HEK293 (cell line): ENCODE measurements around the gene ERBB4.

Source experiments
- CTCF ChIA-PET: fragments of 350-600 bp; formaldehyde crosslinking; extraction: SDS; loops from one replicate; lab custom pipeline; 2021; ENCODE audit warnings: antibody characterized with exemption; lab: Yijun Ruan, JAX
- POLR2A ChIA-PET: fragments of 300-600 bp; formaldehyde crosslinking; extraction: SDS; loops from one replicate; lab custom pipeline; 2020; ENCODE audit warnings: antibody characterized with exemption, inconsistent platforms; lab: Yijun Ruan, JAX
- H3K27ac ChIP-seq: fragments of 200-500 bp; sonication (Bioruptor generic); 2 replicates; pipeline ENCODE4 v1.5.1; 2014; ENCODE audit warnings: low read depth, low read length, control low read depth, inconsistent platforms; ENCODE audit errors: extremely low read depth
- H3K36me3 ChIP-seq, 2 experiments: fragments of 200-500 bp in 1 of 2; sonication (Bioruptor generic) in 1 of 2; 1 replicate in 1 of 2; 2 replicates in 1 of 2; pipeline ENCODE4 v1.5.1; 2014 to 2017; ENCODE audit warnings: inconsistent platforms in 2 of 2, low read length in 2 of 2; ENCODE audit not compliant: control insufficient read depth in 2 of 2, insufficient read depth in 1 of 2
- H3K4me1 ChIP-seq: fragments of 200-500 bp; sonication (Bioruptor generic); 2 replicates; pipeline ENCODE4 v1.5.1; 2014; ENCODE audit warnings: mild to moderate bottlenecking, low read length, inconsistent platforms; ENCODE audit not compliant: control insufficient read depth, insufficient read depth
- H3K4me3 ChIP-seq: 2 replicates; pipeline ENCODE4 v1.5.1; 2011; ENCODE audit warnings: low read depth, mild to moderate bottlenecking, control low read depth, low read length, moderate library complexity
- H3K9me3 ChIP-seq: fragments of 200-500 bp; sonication (Bioruptor generic); 2 replicates; pipeline ENCODE4 v1.5.1; 2014; ENCODE audit warnings: low read depth, low read length, inconsistent platforms; ENCODE audit not compliant: control insufficient read depth, insufficient read depth
- ATF2 ChIP-seq: fragments of 450-650 bp; formaldehyde crosslinking; IDR thresholded peaks from 2 replicates; pipeline ENCODE4 v1.5.1; 2016; ENCODE audit warnings: missing biosample characterization, missing genetic modification characterization, low read depth
- HOXA7 ChIP-seq: sonication (generic); formaldehyde crosslinking; IDR thresholded peaks from 2 replicates; pipeline ENCODE4 v1.8.1; 2022; ENCODE audit warnings: missing genetic modification reagents, borderline replicate concordance
- KLF9 ChIP-seq: fragments of 450-650 bp; formaldehyde crosslinking; IDR thresholded peaks from 2 replicates; pipeline ENCODE4 v1.5.1; 2016; ENCODE audit warnings: missing biosample characterization, missing genetic modification characterization, low read depth
- PRDM2 ChIP-seq: fragments of 450-650 bp; formaldehyde crosslinking; IDR thresholded peaks from 2 replicates; pipeline ENCODE4 v1.5.1; 2016; ENCODE audit warnings: missing biosample characterization, missing genetic modification characterization, borderline replicate concordance
- REPIN1 ChIP-seq: fragments of 450-650 bp; formaldehyde crosslinking; IDR thresholded peaks from 2 replicates; pipeline ENCODE4 v1.5.1; 2017; ENCODE audit warnings: missing biosample characterization, missing genetic modification characterization, low read depth
- TCF7L2 ChIP-seq: IDR thresholded peaks from 2 replicates; pipeline ENCODE4 v1.6.1; 2011; ENCODE audit warnings: low read depth, mild to moderate bottlenecking, inconsistent platforms, low read length, moderate library complexity, borderline replicate concordance
- YY1 ChIP-seq: fragments of 450-650 bp; formaldehyde crosslinking; IDR thresholded peaks from 2 replicates; pipeline ENCODE4 v1.5.1; 2018; ENCODE audit warnings: missing biosample characterization, missing genetic modification characterization
- ZIC2 ChIP-seq: fragments of 450-650 bp; formaldehyde crosslinking; IDR thresholded peaks from 2 replicates; pipeline ENCODE4 v1.5.1; 2016; ENCODE audit warnings: missing biosample characterization, missing genetic modification characterization
- ZNF10 ChIP-seq: fragments of 450-650 bp; formaldehyde crosslinking; IDR thresholded peaks from 2 replicates; pipeline ENCODE4 v1.5.1; 2017; ENCODE audit warnings: missing biosample characterization, missing genetic modification characterization
- ZNF121 ChIP-seq: fragments of 450-650 bp; formaldehyde crosslinking; IDR thresholded peaks from 2 replicates; pipeline ENCODE4 v1.5.1; 2016; ENCODE audit warnings: missing biosample characterization, missing genetic modification characterization
- ZNF202 ChIP-seq: fragments of 450-650 bp; formaldehyde crosslinking; IDR thresholded peaks from 2 replicates; pipeline ENCODE4 v1.5.1; 2016; ENCODE audit warnings: missing biosample characterization, missing genetic modification characterization, borderline replicate concordance
- ZNF214 ChIP-seq: fragments of 450-650 bp; formaldehyde crosslinking; IDR thresholded peaks from 2 replicates; pipeline ENCODE4 v1.5.1; 2017; ENCODE audit warnings: missing biosample characterization, mild to moderate bottlenecking, missing genetic modification characterization, borderline replicate concordance
- ZNF223 ChIP-seq: fragments of 450-650 bp; formaldehyde crosslinking; IDR thresholded peaks from 2 replicates; pipeline ENCODE4 v1.5.1; 2016; ENCODE audit warnings: missing biosample characterization, missing genetic modification characterization
- ZNF248 ChIP-seq: fragments of 450-650 bp; formaldehyde crosslinking; IDR thresholded peaks from 2 replicates; pipeline ENCODE4 v1.5.1; 2017; ENCODE audit warnings: missing biosample characterization, missing genetic modification characterization
- ZNF274 ChIP-seq, 2 experiments: fragments of 200-500 bp in 1 of 2; fragments of 450-650 bp in 1 of 2; sonication (Bioruptor generic) in 1 of 2; formaldehyde crosslinking in 1 of 2; IDR thresholded peaks; 2 replicates each; pipeline versions ENCODE4 v1.5.1 to v1.6.1; 2014 to 2016; ENCODE audit warnings: borderline replicate concordance in 1 of 2, inconsistent platforms in 1 of 2, low read length in 1 of 2, missing biosample characterization in 1 of 2, missing genetic modification characterization in 1 of 2
- ZNF341 ChIP-seq: fragments of 450-650 bp; formaldehyde crosslinking; IDR thresholded peaks from 2 replicates; pipeline ENCODE4; 2016; ENCODE audit warnings: low read depth, missing biosample characterization, missing genetic modification characterization
- ZNF37A ChIP-seq: fragments of 450-650 bp; IDR thresholded peaks from 2 replicates; pipeline ENCODE4 v1.5.1; 2018; ENCODE audit warnings: missing biosample characterization, missing genetic modification characterization
- ZNF416 ChIP-seq: fragments of 450-650 bp; formaldehyde crosslinking; IDR thresholded peaks from 2 replicates; pipeline ENCODE4 v1.5.1; 2016; ENCODE audit warnings: missing biosample characterization, missing genetic modification characterization
- ZNF518A ChIP-seq: fragments of 450-650 bp; formaldehyde crosslinking; conservative IDR thresholded peaks from 2 replicates; pipeline ENCODE4 v1.5.1; 2016; ENCODE audit warnings: low read depth, missing biosample characterization, missing genetic modification characterization
- ZNF529 ChIP-seq: fragments of 450-650 bp; formaldehyde crosslinking; IDR thresholded peaks from 2 replicates; pipeline ENCODE4 v1.5.1; 2017; ENCODE audit warnings: missing genetic modification characterization, missing biosample characterization; ENCODE audit not compliant: insufficient replicate concordance
- ZNF624 ChIP-seq: fragments of 450-650 bp; formaldehyde crosslinking; IDR thresholded peaks from 2 replicates; pipeline ENCODE4 v1.5.1; 2017; ENCODE audit warnings: missing biosample characterization, missing genetic modification characterization
- ZNF785 ChIP-seq: fragments of 450-650 bp; formaldehyde crosslinking; IDR thresholded peaks from 2 replicates; pipeline ENCODE4 v1.5.1; 2016; ENCODE audit warnings: missing biosample characterization, missing genetic modification characterization

The ERBB4 gene

GRCh38 chr2:211468877-211469663, 1069.5 kb downstream of the ERBB4 start:
- Histone ChIP-seq H3K9me3 (no peaks in the 10 kb centered on the region), H3K4me3 (no peak overlapping the region), H3K36me3 (no peaks in the 10 kb centered on the region), H3K4me1 (no peaks in the 10 kb centered on the region), H3K27ac (no peak overlapping the region)
- ChIA-PET POLR2A (no interaction called here), CTCF (no interaction called here)
- TF ChIP-seq ZNF37A (tag by site-specific recombination) (no peak), REPIN1 (tag by site-specific recombination) (no peak), ZNF214 (tag by site-specific recombination) (no peak), YY1 (tag by site-specific recombination) (no peak), HOXA7 (CRISPR knock-in tag) (no peak), ZNF529 (tag by site-specific recombination) (no peak), ZNF274 (IDR thresholded peaks at IDR 0.05; ENCODE audit: low read length) (no peak), ZNF274 (tag by site-specific recombination; IDR thresholded peaks at IDR 0.05; ENCODE audit: borderline replicate concordance) (no peak), ZIC2 (tag by site-specific recombination) (no peak), ZNF121 (tag by site-specific recombination) (no peak), ZNF202 (tag by site-specific recombination) (no peak), ZNF341 (no peak), ZNF785 (tag by site-specific recombination) (no peak), ZNF416 (no peak), ZNF223 (tag by site-specific recombination) (no peak), PRDM2 (no peak), KLF9 (tag by site-specific recombination) (no peak), ATF2 (no peak)

- Histone ChIP-seq H3K36me3 (no peaks in the 10 kb centered on the region), H3K4me3 (no peak overlapping the region), H3K27ac (no peak overlapping the region), H3K4me1 (no peaks in the 10 kb centered on the region), H3K9me3 (no peaks in the 10 kb centered on the region)
- ChIA-PET CTCF (no interaction called here), POLR2A (no interaction called here)
- TF ChIP-seq ZNF624 (tag by site-specific recombination) (no peak), ZNF518A (tag by site-specific recombination) (no peak), TCF7L2 (no peak), ZNF248 (tag by site-specific recombination) (no peak), ZNF10 (tag by site-specific recombination) (no peak)
These were observed 1070.4 kb downstream of the ERBB4 start for GRCh38 chr2:211468217-211468616.
